Measurements from ENCODE around the gene SHB.

Gene SHB

GRCh38 chr9:37876376-37876775 lies 192.7 kb downstream of the SHB start:
- no peak for DNase-seq

- DNase-seq = no peak
Measured at GRCh38 chr9:37873955-37874354, 195.1 kb downstream of the SHB start.

GRCh38 chr9:37870799-37871176 lies 198.2 kb downstream of the SHB start:
- no peak for DNase-seq

GRCh38 chr9:37870081-37870798 lies 198.8 kb downstream of the SHB start:
- DNase-seq = no peak

Data from CD4-positive, alpha-beta T cell treated with Interleukin-21 for 1 hour (primary cell).